K562 (cell line): ENCODE results near the gene FXYD4. TPM values are rescaled to one million over a fixed set of nuclear protein-coding genes. Genes with fewer than 3 reads are reported as not detected.

Source experiments
- BRCA1 ChIP-seq, 2 experiments: fragments of 450-650 bp in 1 of 2; sonication (generic) in 1 of 2; formaldehyde crosslinking in 1 of 2; IDR thresholded peaks; 2 replicates each; pipeline versions ENCODE4 v1.5.0 to v1.6.1; 2017 to 2020; ENCODE audit warnings: mild to moderate bottlenecking in 1 of 2, missing genetic modification reagents in 1 of 2
- ESRRA ChIP-seq: fragments of 450-650 bp; IDR thresholded peaks from 2 replicates; pipeline ENCODE4 v1.6.1; 2014; ENCODE audit warnings: low read depth, mild to moderate bottlenecking, moderate library complexity, borderline replicate concordance
- FOXJ2 ChIP-seq: fragments of 200-800 bp; sonication (Bioruptor generic); IDR thresholded peaks from 2 replicates; pipeline ENCODE4 v1.6.1; 2016; ENCODE audit warnings: missing genetic modification characterization, missing compliant biosample characterization
- KDM4B ChIP-seq, 2 experiments: fragments of 450-650 bp in 1 of 2; sonication (generic) in 1 of 2; IDR thresholded peaks; 2 replicates each; pipeline ENCODE4 v1.6.1; 2016 to 2017; ENCODE audit warnings: borderline replicate concordance in 2 of 2, antibody characterized with exemption in 1 of 2, low read depth in 1 of 2, mild to moderate bottlenecking in 1 of 2
- KLF13 ChIP-seq: fragments of 450-650 bp; IDR thresholded peaks from 2 replicates; pipeline ENCODE4 v1.6.1; 2016; ENCODE audit warnings: missing genetic modification characterization, low read depth, mild to moderate bottlenecking, missing compliant biosample characterization, moderate library complexity, borderline replicate concordance
- NCOA4 ChIP-seq: fragments of 450-650 bp; IDR thresholded peaks from 2 replicates; pipeline ENCODE4 v1.6.1; 2018; ENCODE audit warnings: mild to moderate bottlenecking; ENCODE audit not compliant: partially characterized antibody
- POLR2AphosphoS5 ChIP-seq: IDR thresholded peaks from 2 replicates; pipeline ENCODE4 v1.6.1; 2011; ENCODE audit warnings: mild to moderate bottlenecking, low read depth, low read length, moderate library complexity; ENCODE audit not compliant: control insufficient read depth, insufficient read depth
- ZNF175 ChIP-seq: fragments of 200-800 bp; sonication (Bioruptor generic); IDR thresholded peaks from 2 replicates; pipeline ENCODE4 v1.6.1; 2016; ENCODE audit warnings: low read depth, mild to moderate bottlenecking, missing genetic modification characterization, missing compliant biosample characterization
- ZNF668 ChIP-seq: fragments of 250-450 bp; sonication (Bioruptor Pico); IDR thresholded peaks from 2 replicates; pipeline ENCODE4 v1.8.0; 2022; ENCODE audit warnings: mild to moderate bottlenecking, inconsistent platforms
- polyA plus RNA-seq, 8 experiments: library from polyadenylated mRNA; depleted of rRNA in 4 of 8; stranded (reverse) in 5 of 8; unstranded in 3 of 8; fragments of >200 nt; fragmentation: Nextera tagmentation in 2 of 8; fragmentation: Illumina TruSeq in 1 of 8; extraction: Ambion mirVana in 2 of 8; extraction: Trizol in 1 of 8; gene quantifications; 2 replicates each; pipeline versions ENCODE4 v1.2.1 to v1.2.3, GENCODE V29; 2011 to 2014; ENCODE audit warnings: inconsistent platforms in 1 of 8, missing spikeins in 1 of 8
- total RNA-seq, 7 experiments: library from RNA; depleted of rRNA in 6 of 7; stranded (reverse); fragments of >200 nt in 6 of 7; fragmentation: Illumina TruSeq in 2 of 7; extraction: Trizol in 2 of 7; gene quantifications; 2 replicates each; pipeline versions ENCODE4 v1.2.1 to v1.2.3, GENCODE V29; 2011 to 2021; ENCODE audit warnings: low replicate concordance in 1 of 7
- TF ChIP-seq, protein P1 (sequence below): IDR thresholded peaks from 2 replicates; pipeline ENCODE4 v1.6.1; 2011; ENCODE audit warnings: borderline replicate concordance, low read depth, mild to moderate bottlenecking, moderate library complexity, low read length; ENCODE audit not compliant: insufficient read depth, poor library complexity, severe bottlenecking
- TF ChIP-seq, protein P2 (sequence below): fragments of 250-450 bp; sonication (Bioruptor Pico); IDR thresholded peaks from 2 replicates; pipeline ENCODE4 v1.4.0; 2020
- TF ChIP-seq, protein P3 (sequence below): fragments of 150-350 bp; IDR thresholded peaks from 2 replicates; pipeline ENCODE4 v1.6.1; 2014; ENCODE audit warnings: low read depth, mild to moderate bottlenecking, low read length, borderline replicate concordance

The FXYD4 gene
- total and polyA plus RNA-seq, 9 of the 15 experiments (the other 6 are each of a cell fraction or from before 2014, with no cell fraction given), result not detected

DNA sequence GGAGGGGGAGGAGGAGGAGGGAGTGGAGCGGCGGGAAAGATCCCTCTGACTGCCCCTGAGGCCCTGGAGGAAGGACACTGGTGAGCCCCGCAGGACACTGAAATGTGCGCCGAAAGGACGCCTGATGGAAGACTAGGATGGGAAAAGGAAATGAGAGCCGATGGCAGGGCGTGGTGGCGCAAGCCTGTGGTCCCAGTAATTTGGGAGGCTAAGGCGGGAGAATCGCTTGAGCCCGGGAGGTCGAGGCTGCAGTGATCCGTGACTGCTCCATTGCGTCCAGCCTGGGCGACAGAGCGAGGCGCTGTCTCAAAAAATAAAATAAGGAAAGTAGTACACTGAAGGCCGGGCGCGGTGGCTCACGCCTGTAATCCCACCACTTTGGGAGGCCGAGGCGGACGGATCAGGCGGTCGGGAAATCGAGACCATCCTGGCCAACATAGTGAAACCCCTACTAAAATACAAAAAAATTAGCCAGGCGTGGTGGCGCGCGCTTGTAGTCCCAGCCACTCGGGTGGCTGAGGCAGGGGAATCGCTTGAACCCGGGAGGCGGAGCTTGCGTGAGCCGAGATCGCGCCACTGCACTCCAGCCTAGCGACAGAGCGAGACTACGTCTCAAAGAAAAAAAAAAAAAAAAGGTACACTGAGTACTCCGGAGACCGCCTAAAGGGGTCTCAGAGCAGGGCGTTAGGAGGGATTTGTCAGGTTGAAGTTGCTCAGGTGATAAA lies 38.1 kb downstream of the FXYD4 start (continued):
- TF ChIP-seq, protein P1, sequence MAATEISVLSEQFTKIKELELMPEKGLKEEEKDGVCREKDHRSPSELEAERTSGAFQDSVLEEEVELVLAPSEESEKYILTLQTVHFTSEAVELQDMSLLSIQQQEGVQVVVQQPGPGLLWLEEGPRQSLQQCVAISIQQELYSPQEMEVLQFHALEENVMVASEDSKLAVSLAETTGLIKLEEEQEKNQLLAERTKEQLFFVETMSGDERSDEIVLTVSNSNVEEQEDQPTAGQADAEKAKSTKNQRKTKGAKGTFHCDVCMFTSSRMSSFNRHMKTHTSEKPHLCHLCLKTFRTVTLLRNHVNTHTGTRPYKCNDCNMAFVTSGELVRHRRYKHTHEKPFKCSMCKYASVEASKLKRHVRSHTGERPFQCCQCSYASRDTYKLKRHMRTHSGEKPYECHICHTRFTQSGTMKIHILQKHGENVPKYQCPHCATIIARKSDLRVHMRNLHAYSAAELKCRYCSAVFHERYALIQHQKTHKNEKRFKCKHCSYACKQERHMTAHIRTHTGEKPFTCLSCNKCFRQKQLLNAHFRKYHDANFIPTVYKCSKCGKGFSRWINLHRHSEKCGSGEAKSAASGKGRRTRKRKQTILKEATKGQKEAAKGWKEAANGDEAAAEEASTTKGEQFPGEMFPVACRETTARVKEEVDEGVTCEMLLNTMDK, result no peak
- TF ChIP-seq ZNF668 (CRISPR knock-in tag) (no peak), POLR2AphosphoS5 (0 out of 2 replicates have a peak, but pooled peaks have one; percentile 1), ESRRA (no peak), KLF13 (tag) (no peak), BRCA1 (IDR thresholded peaks at IDR 0.05) (no peak), BRCA1 (CRISPR knock-in tag; IDR thresholded peaks at IDR 0.05) (no peak), NCOA4 (no peak), KDM4B (IDR thresholded peaks at IDR 0.05; ENCODE audit: borderline replicate concordance in 2 of 2, low read depth in 1 of 2) (no peak; a peak in 1 of 4 replicates), FOXJ2 (tag) (no peak), ZNF175 (no peak)
- TF ChIP-seq, protein P2, sequence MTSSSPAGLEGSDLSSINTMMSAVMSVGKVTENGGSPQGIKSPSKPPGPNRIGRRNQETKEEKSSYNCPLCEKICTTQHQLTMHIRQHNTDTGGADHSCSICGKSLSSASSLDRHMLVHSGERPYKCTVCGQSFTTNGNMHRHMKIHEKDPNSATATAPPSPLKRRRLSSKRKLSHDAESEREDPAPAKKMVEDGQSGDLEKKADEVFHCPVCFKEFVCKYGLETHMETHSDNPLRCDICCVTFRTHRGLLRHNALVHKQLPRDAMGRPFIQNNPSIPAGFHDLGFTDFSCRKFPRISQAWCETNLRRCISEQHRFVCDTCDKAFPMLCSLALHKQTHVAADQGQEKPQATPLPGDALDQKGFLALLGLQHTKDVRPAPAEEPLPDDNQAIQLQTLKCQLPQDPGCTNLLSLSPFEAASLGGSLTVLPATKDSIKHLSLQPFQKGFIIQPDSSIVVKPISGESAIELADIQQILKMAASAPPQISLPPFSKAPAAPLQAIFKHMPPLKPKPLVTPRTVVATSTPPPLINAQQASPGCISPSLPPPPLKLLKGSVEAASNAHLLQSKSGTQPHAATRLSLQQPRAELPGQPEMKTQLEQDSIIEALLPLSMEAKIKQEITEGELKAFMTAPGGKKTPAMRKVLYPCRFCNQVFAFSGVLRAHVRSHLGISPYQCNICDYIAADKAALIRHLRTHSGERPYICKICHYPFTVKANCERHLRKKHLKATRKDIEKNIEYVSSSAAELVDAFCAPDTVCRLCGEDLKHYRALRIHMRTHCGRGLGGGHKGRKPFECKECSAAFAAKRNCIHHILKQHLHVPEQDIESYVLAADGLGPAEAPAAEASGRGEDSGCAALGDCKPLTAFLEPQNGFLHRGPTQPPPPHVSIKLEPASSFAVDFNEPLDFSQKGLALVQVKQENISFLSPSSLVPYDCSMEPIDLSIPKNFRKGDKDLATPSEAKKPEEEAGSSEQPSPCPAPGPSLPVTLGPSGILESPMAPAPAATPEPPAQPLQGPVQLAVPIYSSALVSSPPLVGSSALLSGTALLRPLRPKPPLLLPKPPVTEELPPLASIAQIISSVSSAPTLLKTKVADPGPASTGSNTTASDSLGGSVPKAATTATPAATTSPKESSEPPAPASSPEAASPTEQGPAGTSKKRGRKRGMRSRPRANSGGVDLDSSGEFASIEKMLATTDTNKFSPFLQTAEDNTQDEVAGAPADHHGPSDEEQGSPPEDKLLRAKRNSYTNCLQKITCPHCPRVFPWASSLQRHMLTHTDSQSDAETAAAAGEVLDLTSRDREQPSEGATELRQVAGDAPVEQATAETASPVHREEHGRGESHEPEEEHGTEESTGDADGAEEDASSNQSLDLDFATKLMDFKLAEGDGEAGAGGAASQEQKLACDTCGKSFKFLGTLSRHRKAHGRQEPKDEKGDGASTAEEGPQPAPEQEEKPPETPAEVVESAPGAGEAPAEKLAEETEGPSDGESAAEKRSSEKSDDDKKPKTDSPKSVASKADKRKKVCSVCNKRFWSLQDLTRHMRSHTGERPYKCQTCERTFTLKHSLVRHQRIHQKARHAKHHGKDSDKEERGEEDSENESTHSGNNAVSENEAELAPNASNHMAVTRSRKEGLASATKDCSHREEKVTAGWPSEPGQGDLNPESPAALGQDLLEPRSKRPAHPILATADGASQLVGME, result 0 out of 2 replicates have a peak, but pooled peaks have one; percentile 68
- TF ChIP-seq, protein P3, sequence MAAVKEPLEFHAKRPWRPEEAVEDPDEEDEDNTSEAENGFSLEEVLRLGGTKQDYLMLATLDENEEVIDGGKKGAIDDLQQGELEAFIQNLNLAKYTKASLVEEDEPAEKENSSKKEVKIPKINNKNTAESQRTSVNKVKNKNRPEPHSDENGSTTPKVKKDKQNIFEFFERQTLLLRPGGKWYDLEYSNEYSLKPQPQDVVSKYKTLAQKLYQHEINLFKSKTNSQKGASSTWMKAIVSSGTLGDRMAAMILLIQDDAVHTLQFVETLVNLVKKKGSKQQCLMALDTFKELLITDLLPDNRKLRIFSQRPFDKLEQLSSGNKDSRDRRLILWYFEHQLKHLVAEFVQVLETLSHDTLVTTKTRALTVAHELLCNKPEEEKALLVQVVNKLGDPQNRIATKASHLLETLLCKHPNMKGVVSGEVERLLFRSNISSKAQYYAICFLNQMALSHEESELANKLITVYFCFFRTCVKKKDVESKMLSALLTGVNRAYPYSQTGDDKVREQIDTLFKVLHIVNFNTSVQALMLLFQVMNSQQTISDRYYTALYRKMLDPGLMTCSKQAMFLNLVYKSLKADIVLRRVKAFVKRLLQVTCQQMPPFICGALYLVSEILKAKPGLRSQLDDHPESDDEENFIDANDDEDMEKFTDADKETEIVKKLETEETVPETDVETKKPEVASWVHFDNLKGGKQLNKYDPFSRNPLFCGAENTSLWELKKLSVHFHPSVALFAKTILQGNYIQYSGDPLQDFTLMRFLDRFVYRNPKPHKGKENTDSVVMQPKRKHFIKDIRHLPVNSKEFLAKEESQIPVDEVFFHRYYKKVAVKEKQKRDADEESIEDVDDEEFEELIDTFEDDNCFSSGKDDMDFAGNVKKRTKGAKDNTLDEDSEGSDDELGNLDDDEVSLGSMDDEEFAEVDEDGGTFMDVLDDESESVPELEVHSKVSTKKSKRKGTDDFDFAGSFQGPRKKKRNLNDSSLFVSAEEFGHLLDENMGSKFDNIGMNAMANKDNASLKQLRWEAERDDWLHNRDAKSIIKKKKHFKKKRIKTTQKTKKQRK, result no peak
